ENCODE measurements around the gene ALPK1. TPM values are rescaled to one million over a fixed set of nuclear protein-coding genes. Genes with fewer than 3 reads are reported as not detected.

Gene ALPK1
- total RNA-seq, 2 donors from 2014 or later = 12.1 to 13.7 TPM

DNA sequence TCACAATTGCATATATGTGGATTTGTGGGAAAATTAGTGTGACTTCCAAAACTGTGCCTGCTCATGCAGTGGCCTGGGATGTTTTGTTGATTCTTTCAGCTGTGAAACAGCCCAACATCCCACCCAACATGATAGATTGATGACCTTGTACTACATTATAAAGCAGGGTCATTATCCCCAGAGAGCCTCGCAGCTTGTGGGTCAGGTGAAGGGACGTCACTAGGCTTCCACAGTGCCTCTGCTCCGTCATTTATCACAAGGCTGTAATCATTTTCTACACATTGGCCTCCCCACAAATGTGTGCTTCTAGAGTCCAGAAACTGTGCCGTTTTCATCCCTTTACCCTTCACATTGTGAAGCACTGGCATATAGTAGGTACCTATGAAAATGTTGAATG is 31.6 kb downstream of the ALPK1 start:
- no peak for TF ChIP-seq POLR2A (IDR thresholded peaks at IDR 0.05)
- no peak for TF ChIP-seq POLR2AphosphoS5 (IDR thresholded peaks at IDR 0.05)
- TF ChIP-seq, protein P1, sequence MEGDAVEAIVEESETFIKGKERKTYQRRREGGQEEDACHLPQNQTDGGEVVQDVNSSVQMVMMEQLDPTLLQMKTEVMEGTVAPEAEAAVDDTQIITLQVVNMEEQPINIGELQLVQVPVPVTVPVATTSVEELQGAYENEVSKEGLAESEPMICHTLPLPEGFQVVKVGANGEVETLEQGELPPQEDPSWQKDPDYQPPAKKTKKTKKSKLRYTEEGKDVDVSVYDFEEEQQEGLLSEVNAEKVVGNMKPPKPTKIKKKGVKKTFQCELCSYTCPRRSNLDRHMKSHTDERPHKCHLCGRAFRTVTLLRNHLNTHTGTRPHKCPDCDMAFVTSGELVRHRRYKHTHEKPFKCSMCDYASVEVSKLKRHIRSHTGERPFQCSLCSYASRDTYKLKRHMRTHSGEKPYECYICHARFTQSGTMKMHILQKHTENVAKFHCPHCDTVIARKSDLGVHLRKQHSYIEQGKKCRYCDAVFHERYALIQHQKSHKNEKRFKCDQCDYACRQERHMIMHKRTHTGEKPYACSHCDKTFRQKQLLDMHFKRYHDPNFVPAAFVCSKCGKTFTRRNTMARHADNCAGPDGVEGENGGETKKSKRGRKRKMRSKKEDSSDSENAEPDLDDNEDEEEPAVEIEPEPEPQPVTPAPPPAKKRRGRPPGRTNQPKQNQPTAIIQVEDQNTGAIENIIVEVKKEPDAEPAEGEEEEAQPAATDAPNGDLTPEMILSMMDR (IDR thresholded peaks at IDR 0.05) = no peak
- Histone ChIP-seq H3K27ac (no peak overlapping the region), H3K27me3 (replicated peaks; ENCODE audit: insufficient read depth) (no peaks in the 10 kb centered on the region), H3K4me1 (replicated peaks) (no peaks in the 10 kb centered on the region), H3K36me3 (no peaks in the 10 kb centered on the region), H3K9me3 (no peaks in the 10 kb centered on the region), H3K4me3 (no peak overlapping the region)
- intact Hi-C loops (cut with DNase I) = loop anchor here (5.0 to 10.0 kb wide), 2 partner anchors 196 to 274 kb away; no protein-coding TSS in a partner anchor
- DNase-seq (ENCODE audit: low spot score) = no peak
- WGBS = 91% methylated on average over 4 of the region's 4 CpGs

DNA sequence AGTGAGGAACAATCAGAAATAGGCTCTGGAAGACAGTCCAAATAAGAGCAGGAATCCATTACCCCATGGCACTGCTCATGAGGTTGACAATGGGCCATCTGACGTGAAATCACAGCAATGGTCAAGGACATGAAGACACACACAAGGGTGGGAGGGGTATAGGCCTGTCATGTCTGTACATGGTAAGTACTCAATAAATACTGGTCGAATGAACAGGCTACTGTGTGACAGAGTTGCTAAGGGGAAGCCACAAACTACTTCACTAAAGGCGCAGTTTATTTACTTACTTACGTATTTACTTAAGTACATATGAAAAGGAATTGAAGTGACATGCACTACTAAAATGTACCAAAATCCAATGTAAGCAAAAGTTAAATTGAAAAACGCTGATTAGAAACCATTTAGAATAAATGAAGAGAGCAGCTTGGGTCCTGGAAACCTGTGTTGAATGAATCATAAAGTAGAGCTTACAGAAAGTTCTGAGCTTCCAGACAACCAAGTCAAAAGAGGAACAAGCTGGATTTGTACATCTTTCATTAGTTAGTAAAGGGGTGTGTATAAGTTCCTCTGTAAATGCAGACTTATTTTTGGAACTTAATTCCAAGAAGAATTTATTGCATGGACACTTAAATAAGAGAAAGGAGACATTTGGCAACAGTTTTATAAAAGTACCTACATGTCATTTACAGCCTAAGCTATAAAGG is 32.7 kb downstream of the ALPK1 start:
- DNase-seq (ENCODE audit: low spot score) = no peak
- Histone ChIP-seq H3K9me3 (no peaks in the 10 kb centered on the region), H3K27ac (no peak overlapping the region), H3K4me3 (no peak overlapping the region), H3K36me3 (no peaks in the 10 kb centered on the region), H3K4me1 (replicated peaks) (no peaks in the 10 kb centered on the region), H3K27me3 (replicated peaks; ENCODE audit: insufficient read depth) (no peaks in the 10 kb centered on the region)
- intact Hi-C loops (cut with DNase I) = loop anchor here (5.0 to 10.0 kb wide), 2 partner anchors 195 to 272 kb away; no protein-coding TSS in a partner anchor
- TF ChIP-seq POLR2A (IDR thresholded peaks at IDR 0.05) (no peak), POLR2AphosphoS5 (IDR thresholded peaks at IDR 0.05) (no peak)
- TF ChIP-seq, protein P1 (IDR thresholded peaks at IDR 0.05) = no peak
- 79% methylated on average over 5 of the region's 5 CpGs for WGBS

DNA sequence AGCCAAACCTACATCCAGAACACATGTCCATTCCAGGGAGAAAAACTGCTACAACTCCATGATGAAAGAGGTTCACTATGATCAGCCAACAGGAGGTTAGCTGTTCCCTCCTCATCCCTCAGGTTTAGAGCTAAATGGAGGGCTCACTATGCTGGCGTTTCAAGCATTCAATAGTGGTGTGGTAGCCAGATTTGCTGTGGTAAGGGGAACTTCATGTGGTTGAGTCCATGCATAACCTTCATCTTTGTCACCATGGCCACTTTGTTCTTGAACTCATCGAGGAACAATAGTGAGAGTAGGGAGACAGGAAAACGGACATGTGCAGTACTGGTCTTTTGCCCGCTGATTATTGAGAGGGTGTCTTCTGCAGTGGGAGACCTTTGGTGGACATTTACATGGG is 33.8 kb downstream of the ALPK1 start:
- intact Hi-C loops (cut with DNase I) = no loop called here
- DNase-seq (ENCODE audit: low spot score) = no peak
- H3K4me3 ChIP-seq = no peak overlapping the region
- WGBS = 94% methylated on average over 4 of the region's 4 CpGs
- H3K4me1 ChIP-seq (replicated peaks) = no peaks in the 10 kb centered on the region
- no peaks in the 10 kb centered on the region for H3K36me3 ChIP-seq
- no peaks in the 10 kb centered on the region for H3K9me3 ChIP-seq
- no peak overlapping the region for H3K27ac ChIP-seq
- no peaks in the 10 kb centered on the region for H3K27me3 ChIP-seq (replicated peaks; ENCODE audit: insufficient read depth)
- TF ChIP-seq POLR2A (IDR thresholded peaks at IDR 0.05) (no peak), POLR2AphosphoS5 (IDR thresholded peaks at IDR 0.05) (no peak)
- TF ChIP-seq, protein P1 (IDR thresholded peaks at IDR 0.05) = no peak

DNA sequence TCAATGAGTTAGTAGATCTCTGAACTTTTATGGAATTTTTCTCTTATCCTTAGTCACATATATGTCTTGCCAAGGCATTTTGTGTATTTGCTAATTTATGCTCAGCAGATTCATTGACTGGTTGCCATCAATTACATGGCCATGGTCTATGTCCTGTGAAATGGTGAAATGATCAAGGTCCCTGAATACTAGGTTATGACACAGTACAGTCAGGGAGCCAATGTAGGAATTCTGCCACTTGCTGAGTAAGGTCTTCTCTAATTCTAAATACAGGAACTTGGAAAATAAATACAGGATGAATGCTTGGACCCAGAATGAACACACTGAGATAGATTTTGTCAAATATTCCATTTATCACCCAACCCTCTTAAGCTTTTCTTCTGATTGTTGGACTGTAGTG is 35.2 kb downstream of the ALPK1 start:
- no peak for TF ChIP-seq POLR2A (IDR thresholded peaks at IDR 0.05)
- TF ChIP-seq, protein P1 (IDR thresholded peaks at IDR 0.05) = no peak
- TF ChIP-seq POLR2AphosphoS5 (IDR thresholded peaks at IDR 0.05) = no peak
- Histone ChIP-seq H3K4me3 (no peak overlapping the region), H3K9me3 (no peaks in the 10 kb centered on the region), H3K27me3 (replicated peaks; ENCODE audit: insufficient read depth) (no peaks in the 10 kb centered on the region), H3K27ac (no peak overlapping the region), H3K4me1 (replicated peaks) (no peaks in the 10 kb centered on the region), H3K36me3 (no peaks in the 10 kb centered on the region)
- DNase-seq (ENCODE audit: low spot score) = no peak
- intact Hi-C loops (cut with DNase I) = no loop called here

DNA sequence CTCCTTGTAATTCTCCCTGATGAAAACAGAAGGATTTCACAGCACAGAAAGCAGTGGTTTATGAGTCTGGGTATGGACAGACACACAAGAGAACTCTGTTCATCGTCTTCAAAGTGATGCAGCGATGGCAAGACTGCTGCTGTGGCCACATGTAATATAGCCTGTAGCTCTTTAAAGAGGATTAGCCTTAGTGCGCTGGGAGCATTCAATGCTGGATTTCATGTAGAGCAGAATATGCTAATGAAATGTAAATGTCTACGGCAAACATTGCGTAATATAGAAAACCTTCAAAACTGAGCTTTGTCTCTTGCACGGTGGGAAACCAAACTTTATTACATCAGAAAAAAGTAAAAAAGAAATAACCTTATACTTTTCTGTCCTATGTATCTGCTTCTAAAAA is 42.9 kb downstream of the ALPK1 start:
- H3K9me3 ChIP-seq = no peaks in the 10 kb centered on the region
- DNase-seq (ENCODE audit: low spot score) = no peak
- TF ChIP-seq, protein P1 (IDR thresholded peaks at IDR 0.05) = no peak
- TF ChIP-seq POLR2A (IDR thresholded peaks at IDR 0.05) (no peak), POLR2AphosphoS5 (IDR thresholded peaks at IDR 0.05) (no peak)
- H3K4me1 ChIP-seq (replicated peaks) = no peaks in the 10 kb centered on the region
- no peak overlapping the region for H3K4me3 ChIP-seq
- 90% methylated on average over 6 of the region's 6 CpGs for WGBS
- intact Hi-C loops (cut with DNase I) = no loop called here
- H3K36me3 ChIP-seq = no peaks in the 10 kb centered on the region
- H3K27me3 ChIP-seq (replicated peaks; ENCODE audit: insufficient read depth) = no peaks in the 10 kb centered on the region
- H3K27ac ChIP-seq = no peak overlapping the region

Data from prostate gland (tissue), 2 donors.